Adrenal gland (tissue), 5 donors: Measurements from ENCODE around the gene ORM2.

ENCODE experiments used
- CTCF ChIP-seq, 6 experiments: fragments of 450-650 bp in 4 of 6; fragments of 200-600 bp in 2 of 6; sonication (generic) in 1 of 6; IDR thresholded peaks; 1 replicate in 5 of 6; 2 replicates in 1 of 6; pipeline versions ENCODE4 v1.5.1 to v1.8.0; 2016 to 2021; ENCODE audit warnings: antibody characterized with exemption in 6 of 6, mild to moderate bottlenecking in 2 of 6, moderate library complexity in 1 of 6
- POLR2A ChIP-seq, 2 donors: fragments of 450-650 bp; IDR thresholded peaks; one replicate each; pipeline ENCODE4 v1.6.1; 2017; ENCODE audit warnings: antibody characterized with exemption in 2 of 2, mild to moderate bottlenecking in 2 of 2, moderate library complexity in 1 of 2
- donor health status: DM: no; HTN: no; CAD: no.

- TF ChIP-seq CTCF (IDR thresholded peaks at IDR 0.05) (no peak), POLR2A (IDR thresholded peaks at IDR 0.05) (no peak)
Observed at GRCh38 chr9:114365194-114365593, 35.5 kb downstream of the ORM2 start.
